Temporal lobe (tissue), 1 donor: Measurements from ENCODE around the gene KRTAP5-6. TPM values are rescaled to one million over a fixed set of nuclear protein-coding genes. Genes with fewer than 3 reads are reported as not detected.

Experiments
- total RNA-seq: library from RNA; depleted of rRNA; stranded (reverse); fragments of >200 nt; gene quantifications from one replicate; pipeline ENCODE4 v1.2.3, GENCODE V29; 2014

The KRTAP5-6 gene
- total RNA-seq, 1 donor from 2014 or later, result not detected

Other genes with a start within 250 kb of the KRTAP5-6 start
- 12.8 TPM for gene MOB2, start 210.4 kb upstream of the KRTAP5-6 start, total RNA-seq
- gene DUSP8, start 124.9 kb upstream of the KRTAP5-6 start, total RNA-seq, result 7.6 TPM
- not detected for gene KRTAP5-1, start 111.9 kb upstream of the KRTAP5-6 start, total RNA-seq
- not detected for gene KRTAP5-2, start 98.9 kb upstream of the KRTAP5-6 start, total RNA-seq
- not detected for gene KRTAP5-3, start 88.7 kb upstream of the KRTAP5-6 start, total RNA-seq
- gene KRTAP5-4, start 75.1 kb upstream of the KRTAP5-6 start, total RNA-seq, result under 0.01 TPM
- not detected for gene KRTAP5-5, start 67.4 kb upstream of the KRTAP5-6 start, total RNA-seq
- 0.49 TPM for gene IFITM10, start 53.4 kb downstream of the KRTAP5-6 start, total RNA-seq
- gene CTSD, start 66.7 kb downstream of the KRTAP5-6 start, total RNA-seq, result 36.9 TPM
- gene SYT8, start 137.8 kb downstream of the KRTAP5-6 start, total RNA-seq, result not detected
- not detected for gene TNNI2, start 141.8 kb downstream of the KRTAP5-6 start, total RNA-seq
- gene LSP1, start 155.9 kb downstream of the KRTAP5-6 start, total RNA-seq, result 0.98 TPM
- not detected for gene PRR33, start 194.7 kb downstream of the KRTAP5-6 start, total RNA-seq
- not detected for gene TNNT3, start 222.5 kb downstream of the KRTAP5-6 start, total RNA-seq